GM12878 (cell line): ENCODE results near the gene SERPINE1. TPM values are rescaled to one million over a fixed set of nuclear protein-coding genes. Genes with fewer than 3 reads are reported as not detected.

Source experiments
- ATAC-seq: fragments of 200-7000 bp; cut with Tn5 transposase; 3 replicates; pipeline ENCODE4 v1.9.1; 2020; ENCODE audit warnings: mild to moderate bottlenecking, moderate library complexity
- BruUV-seq: library from RNA; stranded (reverse); fragments of 400-500 nt; replicated peaks from 2 replicates; lab custom pipeline; 2021; lab: Mats Ljungman, UMichigan
- CTCF ChIA-PET: fragments of 300-600 bp; sonication (Branson Sonifier 250); formaldehyde crosslinking; extraction: SDS; loops from one replicate; lab custom pipeline; 2021; ENCODE audit warnings: inconsistent platforms; lab: Yijun Ruan, JAX
- POLR2A ChIA-PET: fragments of 350-600 bp; formaldehyde crosslinking; extraction: SDS; loops from one replicate; lab custom pipeline; 2021; ENCODE audit warnings: inconsistent platforms; lab: Charles Lee
- RAD21 ChIA-PET: fragments of 300-600 bp; sonication (Branson Sonifier 250); formaldehyde crosslinking; loops from one replicate; lab custom pipeline; 2023; ENCODE audit warnings: antibody characterized with exemption; ENCODE audit not compliant: unreplicated experiment; lab: Charles Lee
- SMC1A ChIA-PET: fragments of 300-600 bp; sonication (Branson Sonifier 250); formaldehyde crosslinking; loops from one replicate; lab custom pipeline; 2023; ENCODE audit not compliant: unreplicated experiment, uncharacterized antibody; lab: Charles Lee
- DNase-seq: peaks from one replicate; pipeline ENCODE4 v3.0.0-alpha.2; 2011; ENCODE audit warnings: low read depth, low spot score
- FAIRE-seq: peaks from 3 replicates; lab custom pipeline; 2011; peaks lifted over from hg19 to GRCh38; lab: Jason Lieb, UNC
- H2AFZ ChIP-seq: 2 replicates; pipeline ENCODE4 v1.6.0; 2011; ENCODE audit warnings: low read depth, low read length, control low read depth; ENCODE audit not compliant: control insufficient read depth
- H3K27ac ChIP-seq: 2 replicates; pipeline ENCODE4 v1.5.1; 2011; ENCODE audit warnings: control low read depth; ENCODE audit not compliant: control insufficient read depth, insufficient read depth
- H3K27me3 ChIP-seq, 2 experiments: replicated peaks in 1 of 2; 2 replicates each; pipeline versions ENCODE4 v1.6.0 to v1.6.1; 2011; ENCODE audit warnings: low read length in 1 of 2; ENCODE audit not compliant: control insufficient read depth in 2 of 2, insufficient read depth in 2 of 2
- H3K36me3 ChIP-seq, 2 experiments: 2 replicates each; pipeline ENCODE4 v1.5.1; 2011; ENCODE audit warnings: low read length in 1 of 2; ENCODE audit not compliant: control insufficient read depth in 2 of 2, insufficient read depth in 2 of 2
- H3K4me1 ChIP-seq: 2 replicates; pipeline ENCODE4 v1.6.1; 2011; ENCODE audit warnings: mild to moderate bottlenecking, low read length, moderate library complexity, mixed read lengths; ENCODE audit not compliant: control insufficient read depth, insufficient read depth
- H3K4me2 ChIP-seq: 2 replicates; pipeline ENCODE4 v1.6.0; 2011; ENCODE audit warnings: control low read depth; ENCODE audit not compliant: control insufficient read depth, insufficient read depth
- H3K4me3 ChIP-seq: fragments of 200-600 bp; sonication (generic); 2 replicates; pipeline ENCODE4 v1.5.1; 2016
- H3K79me2 ChIP-seq: 2 replicates; pipeline ENCODE4 v1.6.0; 2011; ENCODE audit warnings: low read length; ENCODE audit not compliant: control insufficient read depth, insufficient read depth
- H3K9ac ChIP-seq: 2 replicates; pipeline ENCODE4 v1.8.0; 2011; ENCODE audit warnings: low read length, control low read depth, mixed read lengths; ENCODE audit not compliant: control insufficient read depth, insufficient read depth
- H3K9me3 ChIP-seq: replicated peaks from 3 replicates; pipeline ENCODE4 v1.5.1; 2011; ENCODE audit warnings: mild to moderate bottlenecking, low read length; ENCODE audit not compliant: control insufficient read depth, insufficient read depth
- H4K20me1 ChIP-seq: 2 replicates; pipeline ENCODE4 v1.6.0; 2011; ENCODE audit not compliant: control insufficient read depth, insufficient read depth
- BMI1 ChIP-seq: fragments of 450-650 bp; IDR thresholded peaks from 2 replicates; pipeline ENCODE4 v1.6.1; 2016; ENCODE audit warnings: mild to moderate bottlenecking, moderate library complexity, borderline replicate concordance
- FOXM1 ChIP-seq: IDR thresholded peaks from 2 replicates; pipeline ENCODE4 v1.6.1; 2012; ENCODE audit warnings: low read depth, mild to moderate bottlenecking, inconsistent platforms, low read length, moderate library complexity
- IKZF2 ChIP-seq, 2 experiments: fragments of 450-650 bp; IDR thresholded peaks; 2 replicates each; pipeline ENCODE4 v1.6.1; 2017; ENCODE audit warnings: mild to moderate bottlenecking in 2 of 2, moderate library complexity in 2 of 2
- JUNB ChIP-seq: IDR thresholded peaks from 2 replicates; pipeline ENCODE4 v1.6.1; 2016; ENCODE audit warnings: antibody characterized with exemption, mild to moderate bottlenecking
- MTA2 ChIP-seq: fragments of 450-650 bp; IDR thresholded peaks from 2 replicates; pipeline ENCODE4 v1.6.1; 2016; ENCODE audit warnings: low read depth, mild to moderate bottlenecking, moderate library complexity
- NFYA ChIP-seq: IDR thresholded peaks from 2 replicates; pipeline ENCODE4 v1.6.1; 2011; ENCODE audit warnings: low read depth, mild to moderate bottlenecking, low read length, improper control_type of control experiment, borderline replicate concordance
- WGBS: methylation state at CpG from one replicate; pipeline ENCODE4 v1.1.6; 2016; ENCODE audit warnings: low lambda C conversion rate; ENCODE audit not compliant: insufficient replicate concordance, insufficient coverage; ENCODE audit errors: missing lambda C conversion rate; 5-methylcytosine and 5-hydroxymethylcytosine counted together
- in situ Hi-C: fragments of 300-500 bp; cut with MboI; formaldehyde crosslinking; loops from 9 replicates; pipeline ENCODE4 v1.14.3; 2018; ENCODE audit warnings: mixed read lengths
- intact Hi-C: fragments of 100-400 bp; cut with micrococcal nuclease; formaldehyde crosslinking; loops from one replicate; pipeline ENCODE4 v1.14.2; 2022; ENCODE audit not compliant: unreplicated experiment
- polyA plus RNA-seq, 11 experiments: library from polyadenylated mRNA; depleted of rRNA in 4 of 11; unstranded in 6 of 11; stranded (reverse) in 5 of 11; fragments of >200 nt; fragmentation: Nextera tagmentation in 4 of 11; fragmentation: Illumina TruSeq in 1 of 11; extraction: Ambion mirVana in 4 of 11; extraction: Trizol in 1 of 11; gene quantifications; 1 replicate in 1 of 11; 2 replicates in 10 of 11; pipeline versions ENCODE4 v1.2.1 to v1.2.3, GENCODE V29; 2011 to 2016; ENCODE audit warnings: inconsistent platforms in 2 of 11, missing spikeins in 2 of 11, low read depth in 1 of 11
- total RNA-seq, 4 experiments: library from RNA; depleted of rRNA in 3 of 4; stranded (reverse); fragments of >200 nt in 3 of 4; fragmentation: Illumina TruSeq in 1 of 4; extraction: Trizol in 1 of 4; gene quantifications; 2 replicates each; pipeline versions ENCODE4 v1.2.1 to v1.2.3, GENCODE V29; 2013 to 2021
- TF ChIP-seq, protein P1 (sequence below): fragments of 450-650 bp; IDR thresholded peaks from 2 replicates; pipeline ENCODE4 v1.6.1; 2017; ENCODE audit warnings: mild to moderate bottlenecking, low read depth, inconsistent platforms; ENCODE audit not compliant: poor library complexity, severe bottlenecking
- TF ChIP-seq, protein P2 (sequence below): IDR thresholded peaks from 2 replicates; pipeline ENCODE4 v1.6.1; 2011; ENCODE audit warnings: borderline replicate concordance, low read depth, mild to moderate bottlenecking, moderate library complexity, mixed read lengths, low read length; ENCODE audit not compliant: insufficient read depth; ENCODE audit errors: extremely low read length
- TF ChIP-seq, protein P3 (sequence below): fragments of 450-650 bp; IDR thresholded peaks from 2 replicates; pipeline ENCODE4 v1.6.1; 2017; ENCODE audit warnings: low read depth, mild to moderate bottlenecking, moderate library complexity
- TF ChIP-seq, protein P4 (sequence below): fragments of 450-650 bp; IDR thresholded peaks from 2 replicates; pipeline ENCODE4 v1.6.1; 2018; ENCODE audit warnings: borderline replicate concordance, mild to moderate bottlenecking; ENCODE audit not compliant: partially characterized antibody

Gene SERPINE1
- total and polyA plus RNA-seq, 10 of the 15 experiments (the other 5 are each of a cell fraction or from before 2014, with no cell fraction given) = 0.20 to 2.4 (median 0.44) TPM

DNA sequence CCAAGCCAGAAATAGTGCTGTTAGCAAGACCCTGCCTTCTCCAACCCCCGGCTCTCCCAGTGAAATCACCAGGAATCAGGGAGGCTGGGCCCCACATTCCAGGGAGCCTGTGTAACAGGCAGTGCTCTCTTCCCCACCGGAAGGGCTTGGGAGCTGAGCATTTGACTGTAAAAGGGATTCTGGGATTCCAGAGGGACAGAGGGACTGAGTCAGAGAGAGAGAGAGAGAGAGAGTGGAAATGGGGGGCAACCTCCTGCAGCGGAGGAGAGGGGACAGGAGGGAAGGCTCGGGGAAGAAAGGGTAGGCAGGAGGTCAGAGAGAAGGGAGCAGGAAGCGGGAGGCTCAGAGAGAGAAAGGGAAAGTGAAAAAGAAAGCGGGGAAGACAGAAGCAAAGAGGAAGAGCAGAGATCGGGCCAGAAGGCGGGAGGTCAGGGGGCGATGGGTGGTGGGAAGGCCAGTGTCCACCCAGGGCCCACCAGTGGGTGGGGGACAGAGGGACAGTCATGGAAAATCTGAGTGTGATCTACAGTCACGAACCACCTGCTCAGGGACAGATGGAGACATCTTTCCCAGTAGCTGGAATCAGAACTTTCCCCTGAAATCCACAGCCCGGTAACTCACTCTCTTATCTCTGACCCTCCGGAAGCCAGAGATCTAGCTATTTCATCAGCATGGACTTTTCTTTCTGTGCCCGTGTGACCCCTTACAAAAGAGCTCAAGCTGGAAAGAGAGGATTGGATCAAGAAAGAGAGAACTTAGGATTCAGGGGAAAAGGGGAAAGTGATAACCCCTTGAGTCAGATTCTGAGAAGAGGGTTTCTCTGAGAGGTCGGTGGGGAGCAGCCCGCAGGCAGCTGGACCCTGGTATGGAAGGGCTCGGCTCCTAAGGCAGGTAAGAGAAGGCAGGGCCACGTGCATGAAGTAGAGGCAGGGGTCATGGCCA is 4.6 kb upstream of the SERPINE1 start:
- DNase-seq (no peak), FAIRE-seq (peak; percentile 70), ATAC-seq (peak; percentile 57)
- WGBS = 21% methylated on average over 17 of the region's 17 CpGs
- peaks cover 25% of the 10 kb centered on the region for H3K4me1 ChIP-seq
- H3K79me2 ChIP-seq = no peaks in the 10 kb centered on the region
- H2AFZ ChIP-seq = peak overlapping the region; percentile 99
- H3K9ac ChIP-seq = peak overlapping the region; percentile 77
- intact Hi-C loops = loop anchor here (5.0 kb wide), 1 partner anchor 35 kb away; the partner anchor contains the start of gene TRIM56
- H3K4me3 ChIP-seq = peak overlapping the region; percentile 63
- RAD21 ChIA-PET = interaction anchor here (1.1 to 1.9 kb wide), 8 partner anchors 9 to 70 kb away, joined by 3 to 14 read pairs (median 6); partner anchors contain the start of gene TRIM56
- no peaks in the 10 kb centered on the region for H3K27me3 ChIP-seq
- no peaks in the 10 kb centered on the region for H4K20me1 ChIP-seq
- peak overlapping the region; percentile 87 for H3K27ac ChIP-seq
- in situ Hi-C loops = no loop called here
- BruUV-seq = TSS peak; percentile 91
- POLR2A ChIA-PET = interaction anchor here (0.5 to 3.4 kb wide), 12 partner anchors 8 to 247 kb away, joined by 3 to 24 read pairs (median 5); partner anchors contain the start of genes MUC17, SRRT and TRIM56
- SMC1A ChIA-PET = interaction anchor here (0.6 to 2.9 kb wide), 12 partner anchors 11 to 70 kb away, joined by 3 to 13 read pairs (median 4); no protein-coding TSS in a partner anchor
- H3K9me3 ChIP-seq = no peaks in the 10 kb centered on the region
- H3K4me2 ChIP-seq = peak overlapping the region; percentile 98
- CTCF ChIA-PET = interaction anchor here (0.6 to 3.4 kb wide), 12 partner anchors 9 to 160 kb away, joined by 3 to 16 read pairs (median 8); no protein-coding TSS in a partner anchor
- no peaks in the 10 kb centered on the region for H3K36me3 ChIP-seq
- TF ChIP-seq, protein P1, sequence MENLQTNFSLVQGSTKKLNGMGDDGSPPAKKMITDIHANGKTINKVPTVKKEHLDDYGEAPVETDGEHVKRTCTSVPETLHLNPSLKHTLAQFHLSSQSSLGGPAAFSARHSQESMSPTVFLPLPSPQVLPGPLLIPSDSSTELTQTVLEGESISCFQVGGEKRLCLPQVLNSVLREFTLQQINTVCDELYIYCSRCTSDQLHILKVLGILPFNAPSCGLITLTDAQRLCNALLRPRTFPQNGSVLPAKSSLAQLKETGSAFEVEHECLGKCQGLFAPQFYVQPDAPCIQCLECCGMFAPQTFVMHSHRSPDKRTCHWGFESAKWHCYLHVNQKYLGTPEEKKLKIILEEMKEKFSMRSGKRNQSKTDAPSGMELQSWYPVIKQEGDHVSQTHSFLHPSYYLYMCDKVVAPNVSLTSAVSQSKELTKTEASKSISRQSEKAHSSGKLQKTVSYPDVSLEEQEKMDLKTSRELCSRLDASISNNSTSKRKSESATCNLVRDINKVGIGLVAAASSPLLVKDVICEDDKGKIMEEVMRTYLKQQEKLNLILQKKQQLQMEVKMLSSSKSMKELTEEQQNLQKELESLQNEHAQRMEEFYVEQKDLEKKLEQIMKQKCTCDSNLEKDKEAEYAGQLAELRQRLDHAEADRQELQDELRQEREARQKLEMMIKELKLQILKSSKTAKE = no peak
- TF ChIP-seq IKZF2 (IDR thresholded peaks at IDR 0.05) (peak; percentile 76 to 85), NFYA (no peak), MTA2 (peak; percentile 35; the same call in 1 of the 2 replicates), JUNB (no peak), BMI1 (no peak), FOXM1 (no peak)
- TF ChIP-seq, protein P2, sequence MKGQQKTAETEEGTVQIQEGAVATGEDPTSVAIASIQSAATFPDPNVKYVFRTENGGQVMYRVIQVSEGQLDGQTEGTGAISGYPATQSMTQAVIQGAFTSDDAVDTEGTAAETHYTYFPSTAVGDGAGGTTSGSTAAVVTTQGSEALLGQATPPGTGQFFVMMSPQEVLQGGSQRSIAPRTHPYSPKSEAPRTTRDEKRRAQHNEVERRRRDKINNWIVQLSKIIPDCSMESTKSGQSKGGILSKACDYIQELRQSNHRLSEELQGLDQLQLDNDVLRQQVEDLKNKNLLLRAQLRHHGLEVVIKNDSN = no peak
- TF ChIP-seq, protein P3, sequence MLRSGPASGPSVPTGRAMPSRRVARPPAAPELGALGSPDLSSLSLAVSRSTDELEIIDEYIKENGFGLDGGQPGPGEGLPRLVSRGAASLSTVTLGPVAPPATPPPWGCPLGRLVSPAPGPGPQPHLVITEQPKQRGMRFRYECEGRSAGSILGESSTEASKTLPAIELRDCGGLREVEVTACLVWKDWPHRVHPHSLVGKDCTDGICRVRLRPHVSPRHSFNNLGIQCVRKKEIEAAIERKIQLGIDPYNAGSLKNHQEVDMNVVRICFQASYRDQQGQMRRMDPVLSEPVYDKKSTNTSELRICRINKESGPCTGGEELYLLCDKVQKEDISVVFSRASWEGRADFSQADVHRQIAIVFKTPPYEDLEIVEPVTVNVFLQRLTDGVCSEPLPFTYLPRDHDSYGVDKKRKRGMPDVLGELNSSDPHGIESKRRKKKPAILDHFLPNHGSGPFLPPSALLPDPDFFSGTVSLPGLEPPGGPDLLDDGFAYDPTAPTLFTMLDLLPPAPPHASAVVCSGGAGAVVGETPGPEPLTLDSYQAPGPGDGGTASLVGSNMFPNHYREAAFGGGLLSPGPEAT = peak; percentile 66
- TF ChIP-seq, protein P4, sequence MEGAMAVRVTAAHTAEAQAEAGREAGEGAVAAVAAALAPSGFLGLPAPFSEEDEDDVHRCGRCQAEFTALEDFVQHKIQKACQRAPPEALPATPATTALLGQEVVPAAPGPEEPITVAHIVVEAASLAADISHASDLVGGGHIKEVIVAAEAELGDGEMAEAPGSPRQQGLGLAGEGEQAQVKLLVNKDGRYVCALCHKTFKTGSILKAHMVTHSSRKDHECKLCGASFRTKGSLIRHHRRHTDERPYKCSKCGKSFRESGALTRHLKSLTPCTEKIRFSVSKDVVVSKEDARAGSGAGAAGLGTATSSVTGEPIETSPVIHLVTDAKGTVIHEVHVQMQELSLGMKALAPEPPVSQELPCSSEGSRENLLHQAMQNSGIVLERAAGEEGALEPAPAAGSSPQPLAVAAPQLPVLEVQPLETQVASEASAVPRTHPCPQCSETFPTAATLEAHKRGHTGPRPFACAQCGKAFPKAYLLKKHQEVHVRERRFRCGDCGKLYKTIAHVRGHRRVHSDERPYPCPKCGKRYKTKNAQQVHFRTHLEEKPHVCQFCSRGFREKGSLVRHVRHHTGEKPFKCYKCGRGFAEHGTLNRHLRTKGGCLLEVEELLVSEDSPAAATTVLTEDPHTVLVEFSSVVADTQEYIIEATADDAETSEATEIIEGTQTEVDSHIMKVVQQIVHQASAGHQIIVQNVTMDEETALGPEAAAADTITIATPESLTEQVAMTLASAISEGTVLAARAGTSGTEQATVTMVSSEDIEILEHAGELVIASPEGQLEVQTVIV = peak; percentile 31
